Esophagus muscularis mucosa (tissue), 2 donors: ENCODE data around the gene ANKRD12.

Source experiments
- POLR2A ChIP-seq: fragments of 450-650 bp; IDR thresholded peaks from one replicate; pipeline ENCODE4 v1.6.1; 2017; ENCODE audit warnings: antibody characterized with exemption, moderate library complexity, mild to moderate bottlenecking, low read depth
- POLR2AphosphoS5 ChIP-seq, 2 donors: sonication (generic); formaldehyde crosslinking; IDR thresholded peaks; one replicate each; pipeline ENCODE4 v1.6.1; 2017; ENCODE audit warnings: antibody characterized with exemption in 2 of 2

- peak; percentile 86 for TF ChIP-seq POLR2A
- peak; percentile 94 to 96 for TF ChIP-seq POLR2AphosphoS5 (IDR thresholded peaks at IDR 0.05)
Observed at GRCh38 chr18:9136315-9137155, at the start of gene ANKRD12.
